IMR-90 (cell line): ENCODE data around the gene GRID1. TPM values are rescaled to one million over a fixed set of nuclear protein-coding genes. Genes with fewer than 3 reads are reported as not detected.

Experiments used
- ATAC-seq: fragments of 200-7000 bp; cut with Tn5 transposase; 2 replicates; pipeline ENCODE4 v1.9.1; 2020; ENCODE audit warnings: low read depth, mild to moderate bottlenecking, moderate library complexity
- BruUV-seq: library from RNA; stranded (reverse); fragments of 400-500 nt; replicated peaks from 2 replicates; lab custom pipeline; 2021; lab: Mats Ljungman, UMichigan
- CTCF ChIA-PET: fragments of 300-600 bp; formaldehyde crosslinking; extraction: SDS; loops from one replicate; lab custom pipeline; 2021; ENCODE audit warnings: antibody characterized with exemption; lab: Yijun Ruan, JAX
- POLR2A ChIA-PET: fragments of 300-600 bp; sonication (Branson Sonifier 250); formaldehyde crosslinking; loops from one replicate; lab custom pipeline; 2022; ENCODE audit warnings: antibody characterized with exemption; ENCODE audit not compliant: unreplicated experiment; lab: Charles Lee
- DNase-seq: peaks from one replicate; pipeline ENCODE4 v3.0.0; 2013
- H2AFZ ChIP-seq: replicated peaks from 2 replicates; pipeline ENCODE3; 2013; ENCODE audit warnings: low read length, mild to moderate bottlenecking; ENCODE audit not compliant: poor library complexity
- H2AK5ac ChIP-seq: 2 replicates; pipeline ENCODE4 v1.6.1; 2013; ENCODE audit warnings: low read depth, low read length, inconsistent platforms
- H2AK9ac ChIP-seq: replicated peaks from 2 replicates; pipeline ENCODE3; 2013; ENCODE audit warnings: mild to moderate bottlenecking, low read depth, low read length, moderate library complexity; ENCODE audit not compliant: poor library complexity
- H2BK120ac ChIP-seq: 2 replicates; pipeline ENCODE4 v1.6.1; 2013; ENCODE audit warnings: low read depth, low read length, inconsistent platforms
- H2BK15ac ChIP-seq: 3 replicates; pipeline ENCODE4 v1.6.1; 2013; ENCODE audit warnings: low read depth, low read length, inconsistent platforms
- H2BK20ac ChIP-seq: 2 replicates; pipeline ENCODE4 v1.6.1; 2013; ENCODE audit warnings: low read depth, mild to moderate bottlenecking, inconsistent platforms, low read length, moderate library complexity
- H2BK5ac ChIP-seq: 2 replicates; pipeline ENCODE4 v1.6.1; 2013; ENCODE audit warnings: mild to moderate bottlenecking, low read depth, low read length, inconsistent platforms; ENCODE audit not compliant: poor library complexity, severe bottlenecking
- H3K14ac ChIP-seq: replicated peaks from 2 replicates; pipeline ENCODE4 v1.6.1; 2013; ENCODE audit warnings: low read depth, low read length, inconsistent platforms
- H3K18ac ChIP-seq: 2 replicates; pipeline ENCODE4 v1.6.1; 2013; ENCODE audit warnings: low read depth, low read length, control low read depth
- H3K23ac ChIP-seq: 2 replicates; pipeline ENCODE4 v1.6.1; 2013; ENCODE audit warnings: low read depth, low read length, inconsistent platforms
- H3K27ac ChIP-seq: 2 replicates; pipeline ENCODE4 v1.5.1; 2013; ENCODE audit warnings: mild to moderate bottlenecking, control low read depth, low read length; ENCODE audit not compliant: insufficient read depth
- H3K27me3 ChIP-seq: 2 replicates; pipeline ENCODE4 v1.6.1; 2013; ENCODE audit warnings: low read length; ENCODE audit not compliant: control insufficient read depth, insufficient read depth
- H3K36me3 ChIP-seq: 2 replicates; pipeline ENCODE4 v1.6.1; 2013; ENCODE audit warnings: low read length, mixed read lengths; ENCODE audit not compliant: control insufficient read depth, insufficient read depth
- H3K4ac ChIP-seq: 2 replicates; pipeline ENCODE4 v1.6.1; 2013; ENCODE audit warnings: low read depth, low read length, inconsistent platforms
- H3K4me1 ChIP-seq: 2 replicates; pipeline ENCODE4 v1.6.1; 2013; ENCODE audit warnings: low read length, mixed read lengths; ENCODE audit not compliant: control insufficient read depth, insufficient read depth
- H3K4me2 ChIP-seq: 2 replicates; pipeline ENCODE4 v1.6.1; 2013; ENCODE audit warnings: low read depth, mild to moderate bottlenecking, control low read depth, low read length, moderate library complexity
- H3K4me3 ChIP-seq: 2 replicates; pipeline ENCODE4 v1.5.1; 2013; ENCODE audit warnings: low read depth, mild to moderate bottlenecking, control low read depth, low read length, moderate library complexity; ENCODE audit not compliant: insufficient read depth
- H3K56ac ChIP-seq: 2 replicates; pipeline ENCODE4 v1.6.1; 2013; ENCODE audit warnings: low read length, inconsistent platforms; ENCODE audit not compliant: insufficient read depth; ENCODE audit errors: extremely low read depth
- H3K79me1 ChIP-seq, 2 experiments: 2 replicates each; pipeline ENCODE4 v1.6.1; 2013; ENCODE audit warnings: low read length in 2 of 2, inconsistent platforms in 1 of 2, low read depth in 1 of 2
- H3K9ac ChIP-seq: 2 replicates; pipeline ENCODE4 v1.6.1; 2013; ENCODE audit warnings: low read depth, low read length, control low read depth
- H3K9me1 ChIP-seq: 2 replicates; pipeline ENCODE4 v1.6.1; 2013; ENCODE audit warnings: low read length, inconsistent platforms; ENCODE audit not compliant: insufficient read depth
- H3K9me3 ChIP-seq: 2 replicates; pipeline ENCODE4 v1.6.1; 2013; ENCODE audit warnings: low read length; ENCODE audit not compliant: control insufficient read depth, insufficient read depth
- H4K20me1 ChIP-seq: 2 replicates; pipeline ENCODE4 v1.6.1; 2013; ENCODE audit warnings: low read length, inconsistent platforms; ENCODE audit not compliant: insufficient read depth
- H4K5ac ChIP-seq: 2 replicates; pipeline ENCODE4 v1.6.1; 2013; ENCODE audit warnings: mild to moderate bottlenecking, low read depth, low read length, control low read depth
- H4K8ac ChIP-seq, 2 experiments: 2 replicates each; pipeline ENCODE4 v1.6.1; 2013; ENCODE audit warnings: low read depth in 2 of 2, low read length in 2 of 2, control low read depth in 1 of 2, inconsistent platforms in 1 of 2
- H4K91ac ChIP-seq: 2 replicates; pipeline ENCODE4 v1.6.1; 2013; ENCODE audit warnings: low read depth, low read length, inconsistent platforms; ENCODE audit not compliant: insufficient read depth
- BHLHE40 ChIP-seq: fragments of 150-350 bp; IDR thresholded peaks from 2 replicates; pipeline ENCODE4 v1.6.1; 2016; ENCODE audit warnings: mild to moderate bottlenecking, low read depth, low read length
- CEBPB ChIP-seq: IDR thresholded peaks from 2 replicates; pipeline ENCODE4 v1.6.1; 2012; ENCODE audit warnings: low read depth, low read length, improper control_type of control experiment
- CHD1 ChIP-seq: IDR thresholded peaks from 2 replicates; pipeline ENCODE4 v1.6.1; 2012; ENCODE audit warnings: low read depth, low read length, improper control_type of control experiment
- CTCF ChIP-seq: conservative IDR thresholded peaks from 2 replicates; pipeline ENCODE4 v1.5.1; 2012; ENCODE audit warnings: mild to moderate bottlenecking, low read depth, low read length, improper control_type of control experiment
- ELK1 ChIP-seq: fragments of 150-350 bp; IDR thresholded peaks from 2 replicates; pipeline ENCODE4 v1.6.1; 2016; ENCODE audit warnings: low read depth, mild to moderate bottlenecking, low read length, moderate library complexity, borderline replicate concordance
- FOS ChIP-seq: fragments of 150-350 bp; IDR thresholded peaks from 2 replicates; pipeline ENCODE4 v1.6.1; 2016; ENCODE audit warnings: low read depth, low read length
- MAFK ChIP-seq: IDR thresholded peaks from 2 replicates; pipeline ENCODE4 v1.6.1; 2012; ENCODE audit warnings: low read depth, low read length, improper control_type of control experiment
- MAZ ChIP-seq: IDR thresholded peaks from 2 replicates; pipeline ENCODE4 v1.6.1; 2012; ENCODE audit warnings: low read depth, mild to moderate bottlenecking, low read length, improper control_type of control experiment, moderate library complexity, borderline replicate concordance
- MXI1 ChIP-seq: IDR thresholded peaks from 2 replicates; pipeline ENCODE4 v1.6.1; 2012; ENCODE audit warnings: low read depth, mild to moderate bottlenecking, low read length, moderate library complexity, borderline replicate concordance
- NFE2L2 ChIP-seq: fragments of 150-350 bp; IDR thresholded peaks from 2 replicates; pipeline ENCODE4 v1.6.1; 2016; ENCODE audit warnings: low read depth, mild to moderate bottlenecking, low read length
- POLR2A ChIP-seq: IDR thresholded peaks from 2 replicates; pipeline ENCODE4 v1.6.1; 2012; ENCODE audit warnings: mild to moderate bottlenecking, low read depth, low read length
- RAD21 ChIP-seq: IDR thresholded peaks from 2 replicates; pipeline ENCODE4 v1.6.1; 2012; ENCODE audit warnings: low read length, improper control_type of control experiment
- RCOR1 ChIP-seq: IDR thresholded peaks from 2 replicates; pipeline ENCODE4 v1.6.1; 2012; ENCODE audit warnings: mild to moderate bottlenecking, low read length, improper control_type of control experiment; ENCODE audit not compliant: insufficient replicate concordance
- RFX5 ChIP-seq: IDR thresholded peaks from 2 replicates; pipeline ENCODE4 v1.8.0; 2012; ENCODE audit warnings: low read depth, mild to moderate bottlenecking, low read length, moderate library complexity
- SMC3 ChIP-seq: fragments of 150-350 bp; IDR thresholded peaks from 2 replicates; pipeline ENCODE4 v1.6.1; 2016; ENCODE audit warnings: low read depth, mild to moderate bottlenecking, antibody characterized with exemption, low read length, moderate library complexity
- USF2 ChIP-seq: fragments of 150-350 bp; IDR thresholded peaks from 2 replicates; pipeline ENCODE4 v1.6.1; 2017; ENCODE audit warnings: mild to moderate bottlenecking, antibody characterized with exemption, low read length, low read depth
- WGBS, 2 experiments: methylation state at CpG; one replicate each; pipeline versions ENCODE4 v1.1.5 to v1.1.7; 2013; ENCODE audit warnings: missing lambda C conversion rate in 2 of 2; ENCODE audit not compliant: insufficient read length in 1 of 2; ENCODE audit errors: extremely low coverage in 2 of 2; 5-methylcytosine and 5-hydroxymethylcytosine counted together
- dilution Hi-C: fragments of 300-500 bp; cut with HindIII; formaldehyde crosslinking; loops from one replicate; pipeline ENCODE4 v1.14.3; 2018; ENCODE audit warnings: low sequenced_read_pairs; ENCODE audit not compliant: unreplicated experiment
- in situ Hi-C: fragments of 300-500 bp; cut with MboI; formaldehyde crosslinking; loops from 3 replicates; pipeline ENCODE4 v1.14.3; 2019; ENCODE audit warnings: low sequenced_read_pairs, inconsistent platforms, mixed read lengths
- intact Hi-C: fragments of 100-400 bp; cut with micrococcal nuclease; formaldehyde crosslinking; loops from 2 replicates; pipeline ENCODE4 v1.10.0; 2022
- polyA plus RNA-seq, 3 experiments: library from polyadenylated mRNA; depleted of rRNA; stranded (reverse); fragments of >200 nt; gene quantifications; 2 replicates each; pipeline ENCODE4 v1.2.3, GENCODE V29; 2012; ENCODE audit warnings: low replicate concordance in 1 of 3
- total RNA-seq: library from RNA; depleted of rRNA; stranded (reverse); fragments of >200 nt; gene quantifications from 2 replicates; pipeline ENCODE4 v1.2.3, GENCODE V29; 2012

Gene GRID1
- total and polyA plus RNA-seq, 2 of the 4 experiments (the other 2 are of a cell fraction): not detected

GRCh38 chr10:85610381-85611092 is 756.1 kb downstream of the GRID1 start:
- Histone ChIP-seq H2AFZ (no peak overlapping the region), H3K56ac (no peak overlapping the region), H3K4me2 (no peak overlapping the region), H2BK120ac (no peak overlapping the region), H3K79me1 (no peaks in the 10 kb centered on the region), H2AK5ac (no peak overlapping the region), H3K23ac (no peak overlapping the region), H3K27me3 (no peaks in the 10 kb centered on the region), H4K8ac (no peak overlapping the region), H3K18ac (no peak overlapping the region), H4K91ac (no peak overlapping the region), H3K9me1 (no peaks in the 10 kb centered on the region), H3K4me3 (no peak overlapping the region), H3K9ac (no peak overlapping the region), H3K27ac (no peak overlapping the region), H2BK20ac (no peak overlapping the region), H4K20me1 (no peaks in the 10 kb centered on the region), H3K4ac (no peak overlapping the region), H2BK15ac (no peak overlapping the region), H3K9me3 (peaks cover 27% of the 10 kb centered on the region), H2BK5ac (no peak overlapping the region), H2AK9ac (no peak overlapping the region), H4K5ac (no peak overlapping the region), H3K14ac (no peak overlapping the region), H3K36me3 (no peaks in the 10 kb centered on the region), H3K4me1 (no peaks in the 10 kb centered on the region)
- intact Hi-C loops (no loop called here), in situ Hi-C loops (no loop called here), dilution Hi-C loops (no loop called here)
- BruUV-seq: no TSS peak
- DNase-seq (no peak), ATAC-seq (no peak)
- no CpG with 5 or more reads among the region's 3 CpGs for WGBS, 2 experiments
- ChIA-PET CTCF (no interaction called here), POLR2A (no interaction called here)
- TF ChIP-seq MXI1: no peak
- no peak for TF ChIP-seq NFE2L2
- no peak for TF ChIP-seq ELK1
- TF ChIP-seq CTCF: no peak
- no peak for TF ChIP-seq RCOR1
- no peak for TF ChIP-seq CEBPB
- no peak for TF ChIP-seq SMC3
- no peak for TF ChIP-seq RFX5
- no peak for TF ChIP-seq RAD21
- TF ChIP-seq FOS: no peak
- TF ChIP-seq BHLHE40: no peak
- TF ChIP-seq MAZ: no peak
- no peak for TF ChIP-seq POLR2A
- no peak for TF ChIP-seq MAFK
- TF ChIP-seq CHD1: no peak
- no peak for TF ChIP-seq USF2
